Cardiac septum (tissue), 1 donor: ENCODE measurements around the gene ZNRF1. TPM values are rescaled to one million over a fixed set of nuclear protein-coding genes. Genes with fewer than 3 reads are reported as not detected.

Experiments used
- total RNA-seq: library from RNA; stranded (reverse); fragmentation: NEBNext Ultra II Directional; extraction: Animal tissue kit (Norgen Biotek cat#: 25700); gene quantifications from one replicate; pipeline ENCODE4 v1.2.1, GENCODE V29; 2021
- donor health status: DM: no; HTN: no; CAD: no.

Gene ZNRF1
- total RNA-seq, 1 donor from 2014 or later: 31.3 TPM

Other genes starting within 250 kb of the ZNRF1 start
- gene FA2H, start 224.2 kb upstream of the ZNRF1 start, total RNA-seq: not detected
- 48.8 TPM for gene WDR59, start 13.9 kb upstream of the ZNRF1 start, total RNA-seq
- gene LDHD, start 117.8 kb downstream of the ZNRF1 start, total RNA-seq: 89.3 TPM
- 10.5 TPM for gene ZFP1, start 149.5 kb downstream of the ZNRF1 start, total RNA-seq
- not detected for gene CTRB2, start 208.1 kb downstream of the ZNRF1 start, total RNA-seq
- not detected for gene CTRB1, start 220.0 kb downstream of the ZNRF1 start, total RNA-seq